Measurements from ENCODE around the gene MYOM1. TPM values are rescaled to one million over a fixed set of nuclear protein-coding genes. Genes with fewer than 3 reads are reported as not detected.

Gene MYOM1
- total and polyA plus RNA-seq, 2 donors (not counting 3 experiments of a cell fraction or from before 2014, with no cell fraction given), result 0.08 TPM; not detected in 1

DNA sequence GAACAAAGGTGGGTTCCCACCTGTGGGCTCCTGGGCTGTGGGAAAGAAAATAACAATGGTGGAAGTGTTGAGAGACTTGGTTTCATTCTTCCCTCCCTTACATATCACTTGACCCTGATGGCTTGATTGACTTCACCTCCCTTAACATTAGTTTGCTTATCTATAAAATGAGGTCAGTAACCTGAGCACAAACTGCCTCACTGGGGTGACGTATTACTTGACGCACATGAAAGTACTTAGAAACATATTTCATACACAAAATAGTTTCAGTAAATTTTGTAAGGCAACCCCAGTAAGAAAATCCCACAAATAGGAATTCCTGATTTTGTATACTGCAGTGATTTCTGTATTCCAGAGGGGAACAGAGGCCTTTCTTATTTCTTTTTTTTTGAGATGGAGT lies 177.4 kb downstream of the MYOM1 start:
- FAIRE-seq (no peak), DNase-seq (ENCODE audit: low read depth, low spot score) (no peak)
- CTCF ChIA-PET, result interaction anchor here (3.9 kb wide), 1 partner anchor 20 kb away, joined by 25 read pairs; no protein-coding TSS in a partner anchor
- no peak overlapping the region for H3K4me2 ChIP-seq (ENCODE audit: insufficient read depth, low read length)
- H3K9ac ChIP-seq (replicated peaks; ENCODE audit: extremely low read depth, insufficient read depth, low read length), result no peak overlapping the region
- TF ChIP-seq JUN (IDR thresholded peaks at IDR 0.05; ENCODE audit: borderline replicate concordance, insufficient read depth, insufficient read length, low read depth) (no peak), POLR2A (IDR thresholded peaks at IDR 0.05; ENCODE audit: low read depth, low read length) (no peak), MYC (IDR thresholded peaks at IDR 0.05; ENCODE audit: low read depth, low read length) (no peak), EZH2 (IDR thresholded peaks at IDR 0.05; ENCODE audit: borderline replicate concordance, low read depth, low read length, severe bottlenecking) (no peak), POLR2AphosphoS5 (IDR thresholded peaks at IDR 0.05; ENCODE audit: insufficient read depth, low read depth, low read length) (no peak), GATA2 (IDR thresholded peaks at IDR 0.05; ENCODE audit: insufficient read depth, insufficient read length, low read depth, low read length) (no peak), FOS (IDR thresholded peaks at IDR 0.05; ENCODE audit: borderline replicate concordance, insufficient read depth, low read length) (no peak)
- TF ChIP-seq, protein P1, sequence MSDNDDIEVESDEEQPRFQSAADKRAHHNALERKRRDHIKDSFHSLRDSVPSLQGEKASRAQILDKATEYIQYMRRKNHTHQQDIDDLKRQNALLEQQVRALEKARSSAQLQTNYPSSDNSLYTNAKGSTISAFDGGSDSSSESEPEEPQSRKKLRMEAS (IDR thresholded peaks at IDR 0.05; ENCODE audit: insufficient read depth, insufficient read length), result no peak
- TF ChIP-seq, protein P2, sequence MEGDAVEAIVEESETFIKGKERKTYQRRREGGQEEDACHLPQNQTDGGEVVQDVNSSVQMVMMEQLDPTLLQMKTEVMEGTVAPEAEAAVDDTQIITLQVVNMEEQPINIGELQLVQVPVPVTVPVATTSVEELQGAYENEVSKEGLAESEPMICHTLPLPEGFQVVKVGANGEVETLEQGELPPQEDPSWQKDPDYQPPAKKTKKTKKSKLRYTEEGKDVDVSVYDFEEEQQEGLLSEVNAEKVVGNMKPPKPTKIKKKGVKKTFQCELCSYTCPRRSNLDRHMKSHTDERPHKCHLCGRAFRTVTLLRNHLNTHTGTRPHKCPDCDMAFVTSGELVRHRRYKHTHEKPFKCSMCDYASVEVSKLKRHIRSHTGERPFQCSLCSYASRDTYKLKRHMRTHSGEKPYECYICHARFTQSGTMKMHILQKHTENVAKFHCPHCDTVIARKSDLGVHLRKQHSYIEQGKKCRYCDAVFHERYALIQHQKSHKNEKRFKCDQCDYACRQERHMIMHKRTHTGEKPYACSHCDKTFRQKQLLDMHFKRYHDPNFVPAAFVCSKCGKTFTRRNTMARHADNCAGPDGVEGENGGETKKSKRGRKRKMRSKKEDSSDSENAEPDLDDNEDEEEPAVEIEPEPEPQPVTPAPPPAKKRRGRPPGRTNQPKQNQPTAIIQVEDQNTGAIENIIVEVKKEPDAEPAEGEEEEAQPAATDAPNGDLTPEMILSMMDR (IDR thresholded peaks at IDR 0.05; ENCODE audit: extremely low read depth in 1 of 2, insufficient read depth in 1 of 2, low read depth in 1 of 2, low read length in 2 of 2), result no peak
- dilution Hi-C loops (cut with MboI; ENCODE audit: extremely low pct_ligation_motif_present, low sequenced_read_pairs), result no loop called here
- H3K27me3 ChIP-seq (ENCODE audit: control insufficient read depth in 2 of 2, insufficient read depth in 2 of 2, low read length in 2 of 2), result no peaks in the 10 kb centered on the region
- peaks cover 5% of the 10 kb centered on the region for H3K4me1 ChIP-seq (ENCODE audit: control insufficient read depth, extremely low read depth, insufficient read depth, low read length)
- H3K9me1 ChIP-seq (replicated peaks; ENCODE audit: control insufficient read depth, extremely low read depth, insufficient read depth, low read length), result no peaks in the 10 kb centered on the region
- POLR2A ChIA-PET, result no interaction called here
- no peaks in the 10 kb centered on the region for H3K36me3 ChIP-seq (ENCODE audit: control insufficient read depth in 2 of 2, extremely low read depth in 1 of 2, insufficient read depth in 2 of 2, low read length in 2 of 2)
- intact Hi-C loops (cut with micrococcal nuclease), result no loop called here
- H4K20me1 ChIP-seq (replicated peaks; ENCODE audit: control insufficient read depth, extremely low read depth, insufficient read depth, low read length), result no peaks in the 10 kb centered on the region
- BruUV-seq (replicated peaks), result no TSS peak
- no peak overlapping the region for H3K27ac ChIP-seq (ENCODE audit: insufficient read depth, low read depth, low read length)
- H2AFZ ChIP-seq (ENCODE audit: low read depth, low read length), result no peak overlapping the region
- H3K4me3 ChIP-seq (replicated peaks in 1 of 3; ENCODE audit: insufficient read depth in 1 of 3, low read depth in 1 of 3, low read length in 3 of 3), result no peak overlapping the region
- H3K9me3 ChIP-seq (replicated peaks; ENCODE audit: control insufficient read depth, insufficient read depth, low read length), result no peaks in the 10 kb centered on the region
- H3K79me2 ChIP-seq (ENCODE audit: control insufficient read depth, insufficient read depth, low read length), result no peaks in the 10 kb centered on the region
